DOHH2 (cell line): ENCODE measurements around the gene PTPN2.

Experiments used
- H3F3A ChIP-seq: fragments of 200-600 bp; sonication (generic), shearing (Covaris generic); 2 replicates; pipeline ENCODE4 v1.6.0; 2016; ENCODE audit warnings: antibody characterized with exemption, mild to moderate bottlenecking; ENCODE audit not compliant: control insufficient read depth, insufficient read depth
- H3K27ac ChIP-seq: fragments of 200-600 bp; sonication (generic); 2 replicates; pipeline ENCODE4 v1.5.1; 2014; ENCODE audit warnings: low read depth, mild to moderate bottlenecking, low read length, moderate library complexity
- H3K27me3 ChIP-seq: fragments of 200-600 bp; sonication (generic); 2 replicates; pipeline ENCODE4 v1.6.1; 2014; ENCODE audit warnings: mild to moderate bottlenecking, low read length, mixed read lengths; ENCODE audit not compliant: control insufficient read depth
- H3K36me3 ChIP-seq: fragments of 200-600 bp; sonication (generic); 2 replicates; pipeline ENCODE4 v1.6.1; 2014; ENCODE audit warnings: mild to moderate bottlenecking, low read length, moderate library complexity, mixed read lengths; ENCODE audit not compliant: control insufficient read depth
- H3K4me1 ChIP-seq: fragments of 200-600 bp; sonication (generic); 2 replicates; pipeline ENCODE4 v1.6.1; 2014; ENCODE audit warnings: mild to moderate bottlenecking, low read length, mixed read lengths; ENCODE audit not compliant: control insufficient read depth
- H3K4me2 ChIP-seq: fragments of 200-600 bp; sonication (generic); 2 replicates; pipeline ENCODE4 v1.6.0; 2014; ENCODE audit warnings: mild to moderate bottlenecking, low read length, moderate library complexity
- H3K4me3 ChIP-seq: fragments of 200-600 bp; sonication (generic); 2 replicates; pipeline ENCODE4 v1.5.1; 2014; ENCODE audit warnings: mild to moderate bottlenecking, low read length, mixed read lengths
- H3K79me2 ChIP-seq: fragments of 200-600 bp; sonication (generic); 2 replicates; pipeline ENCODE4 v1.6.1; 2014; ENCODE audit warnings: mild to moderate bottlenecking, low read length, mixed read lengths; ENCODE audit not compliant: control insufficient read depth
- H3K9me2 ChIP-seq: fragments of 200-600 bp; sonication (generic); replicated peaks from 2 replicates; pipeline ENCODE4 v1.6.1; 2014; ENCODE audit warnings: mild to moderate bottlenecking, low read length, mixed read lengths; ENCODE audit not compliant: control insufficient read depth
- H3K9me3 ChIP-seq: fragments of 200-600 bp; sonication (generic); 2 replicates; pipeline ENCODE4 v1.6.1; 2014; ENCODE audit warnings: antibody characterized with exemption, low read length, mixed read lengths; ENCODE audit not compliant: control insufficient read depth, insufficient read depth
- H4K20me1 ChIP-seq: fragments of 200-600 bp; sonication (generic); 2 replicates; pipeline ENCODE4 v1.6.0; 2014; ENCODE audit warnings: low read depth, mild to moderate bottlenecking, antibody characterized with exemption, low read length, moderate library complexity; ENCODE audit not compliant: control insufficient read depth, insufficient read depth
- CTCF ChIP-seq: fragments of 200-600 bp; sonication (generic); IDR thresholded peaks from one replicate; pipeline ENCODE4 v1.5.1; 2014; ENCODE audit warnings: antibody characterized with exemption, mild to moderate bottlenecking, low read depth, low read length; ENCODE audit not compliant: poor library complexity, severe bottlenecking
- EZH2phosphoT487 ChIP-seq: fragments of 200-600 bp; sonication (generic); IDR thresholded peaks from 2 replicates; pipeline ENCODE4 v1.6.1; 2017; ENCODE audit warnings: borderline replicate concordance, mild to moderate bottlenecking, antibody characterized with exemption, low read length, moderate library complexity, mixed read lengths

Gene PTPN2

GRCh38 chr18:12742453-12742852, 141.6 kb downstream of the PTPN2 start:
- peaks cover 9% of the 10 kb centered on the region; the same call in 1 of the 2 replicates for H3K27me3 ChIP-seq
- no peak overlapping the region for H3K4me2 ChIP-seq
- TF ChIP-seq CTCF (no peak), EZH2phosphoT487 (no peak)
- no peaks in the 10 kb centered on the region for H3K9me2 ChIP-seq
- H3K9me3 ChIP-seq = no peaks in the 10 kb centered on the region
- no peaks in the 10 kb centered on the region for H3K4me1 ChIP-seq
- H3K79me2 ChIP-seq = no peaks in the 10 kb centered on the region
- H4K20me1 ChIP-seq = no peaks in the 10 kb centered on the region
- H3F3A ChIP-seq = no peaks in the 10 kb centered on the region
- no peak overlapping the region for H3K27ac ChIP-seq
- H3K4me3 ChIP-seq = no peak overlapping the region
- H3K36me3 ChIP-seq = no peaks in the 10 kb centered on the region
